Peyer's patch (tissue), 4 donors: ENCODE data around the gene ARCN1.

Source experiments
- CTCF ChIP-seq, 6 experiments: fragments of 450-650 bp in 4 of 6; fragments of 200-600 bp in 2 of 6; sonication (generic) in 1 of 6; IDR thresholded peaks; one replicate each; pipeline ENCODE4 v1.5.1; 2017 to 2019; ENCODE audit warnings: antibody characterized with exemption in 6 of 6, mild to moderate bottlenecking in 3 of 6, moderate library complexity in 1 of 6
- POLR2A ChIP-seq, 2 donors: fragments of 450-650 bp; IDR thresholded peaks; one replicate each; pipeline ENCODE4 v1.5.1; 2017; ENCODE audit warnings: antibody characterized with exemption in 2 of 2, mild to moderate bottlenecking in 2 of 2, moderate library complexity in 2 of 2

DNA sequence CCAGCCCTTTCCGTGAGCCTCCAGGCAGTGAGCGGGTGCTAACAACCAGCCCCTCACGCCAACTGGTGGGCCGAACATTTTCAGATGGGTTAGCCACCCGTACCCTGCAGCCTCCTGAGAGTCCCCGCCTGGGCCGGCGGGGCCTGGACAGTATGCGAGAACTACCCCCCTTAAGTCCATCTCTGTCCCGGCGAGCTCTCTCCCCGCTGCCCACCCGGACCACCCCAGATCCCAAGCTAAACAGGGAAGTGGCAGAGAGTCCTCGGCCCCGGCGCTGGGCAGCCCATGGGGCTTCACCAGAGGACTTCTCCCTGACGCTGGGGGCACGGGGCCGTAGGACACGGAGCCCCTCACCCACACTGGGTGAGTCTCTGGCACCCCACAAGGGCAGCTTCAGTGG is 55.8 kb downstream of the ARCN1 start:
- no peak for TF ChIP-seq CTCF (IDR thresholded peaks at IDR 0.05)
- TF ChIP-seq POLR2A (IDR thresholded peaks at IDR 0.05) = no peak
